ENCODE data around the gene NHLRC3.
A peak's percentile ranks its signal among the peaks of the same experiment; 100 is the strongest.
"Not testable (repeated sequence)": the region's sequence is repeated elsewhere in the genome, so short reads cannot be mapped to it uniquely, and the experiment has no call there.

NHLRC3 gene, protein sequence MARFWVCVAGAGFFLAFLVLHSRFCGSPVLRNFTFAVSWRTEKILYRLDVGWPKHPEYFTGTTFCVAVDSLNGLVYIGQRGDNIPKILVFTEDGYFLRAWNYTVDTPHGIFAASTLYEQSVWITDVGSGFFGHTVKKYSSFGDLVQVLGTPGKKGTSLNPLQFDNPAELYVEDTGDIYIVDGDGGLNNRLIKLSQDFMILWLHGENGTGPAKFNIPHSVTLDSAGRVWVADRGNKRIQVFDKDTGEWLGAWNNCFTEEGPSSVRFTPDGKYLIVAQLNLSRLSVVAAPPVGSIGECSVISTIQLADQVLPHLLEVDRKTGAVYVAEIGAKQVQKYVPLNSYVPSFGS

DNA sequence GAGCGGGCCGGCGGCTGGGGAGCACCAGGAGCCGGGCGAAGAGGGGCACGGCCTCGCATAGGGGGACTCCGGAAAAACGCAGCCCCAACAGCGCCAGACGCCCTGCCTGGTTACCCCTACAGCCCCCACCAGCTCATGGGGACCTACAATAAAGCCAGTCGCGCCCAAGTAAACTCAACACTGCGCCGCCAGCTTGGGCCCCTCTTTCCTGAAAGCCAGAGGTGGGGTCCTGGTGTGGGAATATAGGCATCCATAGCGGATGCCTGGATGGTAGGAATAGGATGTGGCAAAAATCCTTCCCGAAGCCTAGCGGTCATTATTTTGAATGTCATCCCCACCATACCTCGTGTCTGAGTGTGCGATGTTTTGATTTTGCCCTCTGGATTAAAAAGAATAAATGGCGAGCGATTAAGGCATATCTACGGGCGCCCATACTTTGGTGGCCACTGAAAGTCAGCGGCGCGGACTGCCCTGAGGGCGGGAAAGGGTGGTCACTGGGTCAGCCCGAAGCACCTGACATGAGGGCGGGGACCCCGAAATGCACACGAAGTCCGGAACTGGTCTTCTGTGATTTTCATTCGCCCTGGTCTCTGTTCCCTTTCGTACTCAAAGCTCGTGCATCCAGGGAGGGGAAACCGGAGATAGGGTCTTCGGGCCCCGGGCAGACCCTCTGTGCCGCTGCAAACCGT, at the start of gene NHLRC3, which contains the start of gene PROSER1:
NHLRC3 (plus strand) TSS at position 577 of the 689 bp plus-strand sequence. CDS start 184 bp downstream, outside the sequence.
PROSER1 (minus strand) TSS at position 210 of the 689 bp plus-strand sequence. CDS start 847 bp downstream, outside the sequence.
- DNase-seq (ENCODE audit: low read depth in 3 of 3, low spot score in 1 of 3): peak; percentile 47 to 64 (median 56)

DNA sequence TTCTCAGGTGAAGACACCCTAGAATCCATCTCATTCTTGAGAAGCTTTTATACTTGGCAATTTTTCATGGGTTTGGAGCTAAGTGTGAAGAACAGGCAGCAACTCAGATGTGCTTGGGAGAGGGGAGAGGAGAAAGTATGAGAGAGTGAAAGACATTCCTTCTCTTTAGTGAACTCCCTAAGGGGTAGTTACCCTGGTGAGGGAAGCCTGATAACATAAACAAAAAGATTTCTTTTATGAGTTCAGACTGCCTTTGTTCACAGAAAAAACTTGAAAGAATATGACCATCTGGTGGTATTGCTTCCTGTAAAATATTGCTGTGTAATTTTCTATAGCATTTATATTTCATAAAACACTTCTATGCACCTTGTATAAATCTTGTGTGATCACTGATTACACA, 47.6 kb upstream of the NHLRC3 start, which contains the start of gene STOML3:
STOML3 (minus strand) TSS at position 139 of the 400 bp plus-strand sequence; CDS start at position 29, 110 bp downstream.
- no peak for DNase-seq (ENCODE audit: low read depth in 3 of 3, low spot score in 1 of 3)

DNA sequence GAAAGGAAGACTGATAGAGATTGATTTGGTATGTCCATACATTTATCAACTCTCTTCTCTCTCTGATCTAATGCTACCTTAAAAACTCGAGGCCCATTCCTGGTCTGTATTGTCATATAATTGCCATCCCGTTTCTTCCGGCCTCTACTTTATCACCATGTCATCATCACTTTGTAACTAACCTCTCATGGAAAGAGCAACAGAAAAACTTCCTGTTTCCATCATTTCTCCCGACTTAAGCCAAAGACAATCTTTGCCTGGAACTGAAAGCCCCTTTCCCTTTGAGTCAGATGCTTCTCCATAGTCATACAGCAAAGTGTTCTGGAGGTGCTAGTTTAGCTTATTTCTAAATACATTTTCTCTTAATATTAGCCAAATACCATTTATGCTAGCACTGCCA, 44.9 kb upstream of the NHLRC3 start:
- DNase-seq (ENCODE audit: low read depth in 3 of 3, low spot score in 1 of 3): no peak

GRCh38 chr13:38998739-38999138, 39.5 kb upstream of the NHLRC3 start:
- DNase-seq (ENCODE audit: low read depth in 3 of 3, low spot score in 1 of 3): no peak

- DNase-seq (ENCODE audit: low read depth in 3 of 3, low spot score in 1 of 3): not testable (repeated sequence)
Observed at GRCh38 chr13:39006371-39007111, 31.7 kb upstream of the NHLRC3 start.

- DNase-seq (ENCODE audit: low read depth in 3 of 3, low spot score in 1 of 3): no peak
Observed at GRCh38 chr13:39012608-39013007, 25.6 kb upstream of the NHLRC3 start.

GRCh38 chr13:39013462-39013861, 24.8 kb upstream of the NHLRC3 start:
- DNase-seq (ENCODE audit: low read depth in 3 of 3, low spot score in 1 of 3): no peak

DNA sequence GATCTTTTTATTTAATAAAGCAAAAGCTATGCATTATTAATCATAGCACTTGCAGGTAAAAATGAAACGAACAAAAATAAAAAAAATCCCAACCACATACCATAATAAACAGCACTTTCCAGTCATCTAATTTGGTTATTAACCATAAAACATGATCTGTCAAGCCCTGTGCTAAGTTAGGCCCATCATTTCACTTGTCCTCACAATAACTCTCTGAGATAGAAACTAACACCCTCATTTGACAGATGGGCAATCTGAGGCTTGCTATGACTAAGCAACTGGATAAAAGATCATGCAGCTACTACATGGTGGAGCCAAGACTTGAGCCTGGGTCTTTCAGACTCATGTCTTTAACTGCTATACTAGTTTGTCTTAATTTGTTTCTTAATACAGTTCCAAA, 22.2 kb upstream of the NHLRC3 start:
- DNase-seq (ENCODE audit: low read depth in 3 of 3, low spot score in 1 of 3): no peak

GRCh38 chr13:39016787-39017186, 21.5 kb upstream of the NHLRC3 start:
- DNase-seq (ENCODE audit: low read depth in 3 of 3, low spot score in 1 of 3): no peak

- no peak for DNase-seq (ENCODE audit: low read depth in 3 of 3, low spot score in 1 of 3)
Observed at GRCh38 chr13:39020853-39021462, 17.3 kb upstream of the NHLRC3 start.

- DNase-seq (ENCODE audit: low read depth in 3 of 3, low spot score in 1 of 3): no peak
Observed at GRCh38 chr13:39023316-39023715, 14.9 kb upstream of the NHLRC3 start.

DNA sequence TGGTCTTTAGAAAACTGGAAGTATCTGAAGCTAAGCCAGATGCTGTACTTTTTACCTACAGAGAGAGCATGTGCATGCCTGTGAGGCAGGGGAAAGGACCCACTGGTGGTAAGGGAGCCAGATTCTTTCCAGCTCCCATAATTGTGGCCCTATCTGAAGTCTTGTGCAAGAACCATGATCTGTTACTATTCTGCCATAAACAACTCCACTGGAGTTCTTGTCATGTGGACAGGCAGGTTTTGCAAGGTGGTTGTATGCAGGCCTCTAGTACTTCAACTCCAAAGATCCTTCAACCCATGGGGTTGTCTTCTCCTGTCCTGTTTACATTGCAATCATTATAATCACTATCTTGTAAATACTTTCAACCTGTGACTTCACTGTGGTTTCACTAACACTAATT, 14.5 kb upstream of the NHLRC3 start:
- no peak for DNase-seq (ENCODE audit: low read depth in 3 of 3, low spot score in 1 of 3)

DNA sequence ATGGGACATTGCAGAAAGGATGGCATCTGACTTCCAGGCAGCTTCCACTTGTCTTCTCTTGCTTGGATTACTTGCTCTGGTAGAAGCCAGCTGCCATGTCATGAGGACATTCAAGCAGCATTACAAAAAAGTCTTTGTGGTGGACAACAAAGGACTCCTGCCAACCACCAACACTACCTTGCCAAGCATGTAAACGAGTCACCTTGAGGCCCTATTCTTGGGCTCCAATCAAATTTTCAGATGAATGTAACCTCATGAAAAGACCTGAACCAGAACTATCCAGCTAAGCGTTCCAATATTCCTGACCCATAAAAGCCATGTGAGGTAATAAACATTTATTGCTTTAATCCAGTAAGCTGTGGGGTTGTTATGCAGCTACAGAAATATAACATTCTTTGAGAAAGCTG, 12.8 kb upstream of the NHLRC3 start:
- no peak for DNase-seq (ENCODE audit: low read depth in 3 of 3, low spot score in 1 of 3)

DNA sequence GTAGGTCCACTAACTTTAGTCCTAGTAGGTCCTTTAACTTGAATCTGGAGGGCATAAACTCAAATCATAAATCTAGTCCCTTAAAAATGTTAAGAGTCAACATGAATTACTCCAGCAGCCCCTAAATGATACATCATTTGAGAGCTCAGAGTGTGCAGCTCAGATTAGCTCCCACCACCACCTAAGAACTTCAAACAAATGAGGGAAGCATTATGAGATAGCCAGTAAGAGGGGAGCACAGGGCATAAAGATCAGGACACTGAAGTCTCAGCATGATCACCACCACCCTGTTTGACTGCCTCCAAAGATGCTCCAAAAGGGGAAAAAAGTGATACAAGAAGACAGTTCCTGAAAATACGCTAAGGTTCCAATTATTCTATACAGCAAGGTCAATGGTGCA, 6.1 kb upstream of the NHLRC3 start:
- no peak for DNase-seq (ENCODE audit: low read depth in 3 of 3, low spot score in 1 of 3)

DNA sequence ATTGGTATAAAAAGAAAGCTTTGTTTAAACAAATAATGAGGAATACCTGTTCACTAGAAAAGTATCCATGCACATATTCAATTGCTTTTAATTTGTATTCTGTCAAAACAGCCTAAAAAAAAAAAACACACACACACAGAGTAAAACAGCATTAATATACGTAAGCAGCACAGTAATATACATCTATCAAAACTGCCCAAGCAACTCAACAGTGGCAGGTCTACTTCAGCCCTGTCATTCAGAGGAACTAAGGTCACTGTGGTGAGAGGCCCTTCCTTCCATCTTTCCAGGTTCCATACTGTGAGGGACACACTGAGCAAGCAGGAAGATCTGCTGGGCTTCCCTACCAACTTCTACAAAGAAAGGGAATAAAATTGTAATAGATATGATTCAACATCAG, 4.2 kb upstream of the NHLRC3 start:
- no peak for DNase-seq (ENCODE audit: low read depth in 3 of 3, low spot score in 1 of 3)

GRCh38 chr13:39035204-39035603, 3.1 kb upstream of the NHLRC3 start:
- DNase-seq (ENCODE audit: low read depth in 3 of 3, low spot score in 1 of 3): no peak

- DNase-seq (ENCODE audit: low read depth in 3 of 3, low spot score in 1 of 3): no peak
Observed at GRCh38 chr13:39035799-39036198, 2.5 kb upstream of the NHLRC3 start.

- DNase-seq (ENCODE audit: low read depth in 3 of 3, low spot score in 1 of 3): no peak
Observed at GRCh38 chr13:39036212-39036611, 2.0 kb upstream of the NHLRC3 start.

GRCh38 chr13:39037410-39037879, 811 bp upstream of the NHLRC3 start:
- DNase-seq (ENCODE audit: low read depth in 3 of 3, low spot score in 1 of 3): no peak

- peak in 1 of 3 donors; percentile 18 for DNase-seq (ENCODE audit: low read depth in 3 of 3, low spot score in 1 of 3)
Observed at GRCh38 chr13:39038569-39039030, 344 bp downstream of the NHLRC3 start.

DNA sequence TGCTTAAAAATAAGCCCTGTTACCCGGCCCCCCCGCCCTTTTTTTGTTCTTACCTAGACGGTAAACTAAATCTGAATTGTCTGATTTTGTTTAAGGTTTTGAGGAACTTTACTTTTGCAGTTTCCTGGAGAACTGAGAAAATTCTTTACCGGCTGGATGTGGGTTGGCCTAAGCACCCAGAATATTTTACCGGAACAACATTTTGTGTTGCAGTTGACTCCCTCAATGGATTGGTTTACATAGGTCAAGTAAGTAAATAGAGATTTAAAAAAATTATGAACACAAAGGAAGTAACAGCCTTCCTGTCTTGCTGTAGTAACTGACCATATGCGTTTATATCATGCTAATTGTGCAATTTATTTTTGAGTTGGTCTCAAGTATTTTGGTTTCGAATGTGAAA, 785 bp downstream of the NHLRC3 start:
- no peak for DNase-seq (ENCODE audit: low read depth in 3 of 3, low spot score in 1 of 3)

All from stimulated activated CD4-positive, alpha-beta T cell treated with anti-CD3 and anti-CD28 coated beads, TNF-alpha, amount 100 ng/mL, for 1 hour (primary cell).